GM18873 (cell line): ENCODE measurements around the gene SNRPD3.
"Not testable (repeated sequence)": the region's sequence is repeated elsewhere in the genome, so short reads cannot be mapped to it uniquely, and the experiment has no call there.

Source experiments
- ATAC-seq: cut with Tn5 transposase; IDR thresholded peaks from one replicate; pipeline ENCODE4 v1.9.1; 2021; ENCODE audit warnings: mild to moderate bottlenecking, moderate library complexity, moderate number of reproducible peaks; ENCODE audit not compliant: unreplicated experiment, low FRiP score

The SNRPD3 gene

GRCh38 chr22:24603770-24604629, 48.2 kb downstream of the SNRPD3 start:
- not testable (repeated sequence) for ATAC-seq

DNA sequence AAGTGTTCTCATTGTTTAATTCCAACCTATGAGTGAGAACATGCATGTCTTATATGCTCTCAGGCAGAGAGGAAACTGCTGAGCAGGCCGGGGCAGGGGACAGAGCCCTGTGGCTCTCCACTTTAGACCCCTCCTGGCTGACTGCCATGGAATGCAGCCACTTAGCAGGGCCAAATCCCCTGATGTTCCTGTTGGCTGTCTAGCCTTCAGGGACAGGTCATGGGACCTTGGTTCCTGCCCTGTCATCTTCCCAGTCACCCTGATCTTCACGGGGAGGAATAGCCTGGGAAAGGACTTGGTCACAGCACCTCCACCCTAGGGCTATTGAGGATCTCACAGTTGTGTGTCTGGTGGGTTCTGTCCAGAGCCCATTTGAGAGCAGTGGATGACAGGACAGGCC, 50.5 kb downstream of the SNRPD3 start:
- not testable (repeated sequence) for ATAC-seq

DNA sequence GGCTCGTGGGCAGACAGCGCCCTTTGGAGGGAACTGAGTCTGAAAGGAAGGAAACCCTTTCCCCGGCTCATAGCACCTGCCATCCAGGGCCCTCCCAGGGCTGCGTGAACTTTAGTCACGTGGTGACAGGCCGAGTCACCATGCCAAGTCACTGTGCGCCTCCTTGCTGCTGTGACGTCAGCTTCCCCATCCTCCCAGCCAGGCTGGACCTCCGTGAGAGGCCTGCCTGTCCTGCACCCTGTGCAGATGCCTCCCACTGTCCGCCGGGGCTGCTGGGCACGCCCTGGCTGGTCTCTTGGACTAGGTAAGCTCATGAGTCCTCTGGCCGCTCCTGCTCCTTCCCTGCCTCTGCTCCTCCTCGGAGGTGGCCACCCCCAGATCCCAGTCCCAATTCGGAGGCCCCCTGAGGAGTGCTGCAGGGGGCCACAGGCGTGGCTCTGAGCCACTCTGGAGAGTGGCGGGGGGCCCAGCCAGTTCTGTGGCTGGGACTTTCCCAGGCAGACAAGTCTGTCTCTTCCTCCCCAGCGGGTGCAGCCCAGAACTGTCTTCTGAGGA, 51.7 kb downstream of the SNRPD3 start:
- peak; percentile 69 for ATAC-seq

DNA sequence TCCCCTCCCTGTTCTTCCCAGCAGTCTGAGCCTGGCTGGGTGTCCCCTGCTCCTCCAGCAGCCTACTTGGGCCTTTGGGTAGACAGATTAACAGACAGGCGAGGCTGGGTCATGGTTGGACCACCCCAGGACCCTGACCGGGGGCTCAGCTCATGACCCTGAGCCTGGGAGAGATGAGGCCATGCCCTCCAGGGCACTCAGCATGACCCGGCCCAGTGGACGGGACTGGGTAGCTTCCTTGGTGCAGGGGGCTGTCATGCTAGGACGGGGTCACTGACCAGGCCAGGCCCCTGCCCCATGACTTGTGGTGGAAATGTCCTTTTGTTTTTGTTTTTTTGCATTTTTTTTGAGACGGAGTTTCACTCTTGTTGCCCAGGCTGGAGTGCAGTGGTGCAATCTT, 52.5 kb downstream of the SNRPD3 start:
- ATAC-seq: not testable (repeated sequence)

GRCh38 chr22:24609888-24610287, 54.1 kb downstream of the SNRPD3 start:
- ATAC-seq: not testable (repeated sequence)

GRCh38 chr22:24614794-24615193, 59.0 kb downstream of the SNRPD3 start:
- not testable (repeated sequence) for ATAC-seq

DNA sequence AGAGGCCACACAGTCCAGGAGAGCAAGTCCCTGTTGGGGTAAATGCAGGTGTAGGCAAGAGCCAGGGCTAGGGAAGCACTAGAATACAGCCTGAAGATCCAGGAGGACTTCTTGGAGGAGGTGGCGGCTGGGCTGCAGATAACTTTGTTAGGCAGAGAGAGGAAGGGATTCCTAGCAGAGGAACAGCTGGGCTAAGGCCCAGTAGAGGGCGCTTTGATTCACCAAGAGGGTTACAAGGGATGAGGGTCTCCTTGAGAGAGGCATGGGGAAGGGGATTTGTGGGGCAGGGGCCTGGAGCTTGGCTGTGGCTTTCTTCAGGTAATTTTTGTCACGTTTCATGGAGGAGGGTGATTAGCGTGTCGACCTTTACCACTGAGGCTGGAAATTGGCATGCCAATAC, 65.4 kb downstream of the SNRPD3 start:
- ATAC-seq: not testable (repeated sequence)

GRCh38 chr22:24622596-24622995, 66.8 kb downstream of the SNRPD3 start:
- not testable (repeated sequence) for ATAC-seq
